H1 (cell line): ENCODE results near the gene METAP1D. TPM values are rescaled to one million over a fixed set of nuclear protein-coding genes. Genes with fewer than 3 reads are reported as not detected.

ENCODE experiments used
- CTCF ChIA-PET: fragments of 300-600 bp; sonication (Branson Sonifier 250); formaldehyde crosslinking; loops from one replicate; lab custom pipeline; 2021; ENCODE audit not compliant: partially characterized antibody; lab: Charles Lee
- POLR2A ChIA-PET: fragments of 300-600 bp; sonication (Branson Sonifier 250); formaldehyde crosslinking; loops from one replicate; lab custom pipeline; 2021; ENCODE audit warnings: inconsistent platforms; ENCODE audit not compliant: partially characterized antibody; lab: Charles Lee
- DNase-seq, 2 experiments: peaks; one replicate each; pipeline versions ENCODE4 v3.0.0 to v3.0.0-alpha.2; 2010 to 2022; ENCODE audit warnings: low spot score in 2 of 2, low read depth in 1 of 2, mixed read lengths in 1 of 2
- FAIRE-seq: peaks from 2 replicates; lab custom pipeline; 2011; peaks lifted over from hg19 to GRCh38; lab: Jason Lieb, UNC
- H2AFZ ChIP-seq: 2 replicates; pipeline ENCODE4 v1.8.1; 2012; ENCODE audit warnings: low read length, inconsistent platforms
- H2AK5ac ChIP-seq: 2 replicates; pipeline ENCODE4 v1.6.1; 2013; ENCODE audit warnings: low read depth, low read length
- H2BK120ac ChIP-seq: replicated peaks from 2 replicates; pipeline ENCODE3; 2013; ENCODE audit warnings: low read depth, low read length, inconsistent platforms
- H2BK12ac ChIP-seq: 2 replicates; pipeline ENCODE4 v1.6.1; 2013; ENCODE audit warnings: low read depth, low read length
- H2BK15ac ChIP-seq: 2 replicates; pipeline ENCODE4 v1.6.1; 2013; ENCODE audit warnings: low read length
- H2BK20ac ChIP-seq: 2 replicates; pipeline ENCODE4 v1.6.1; 2013; ENCODE audit warnings: low read length
- H2BK5ac ChIP-seq: 2 replicates; pipeline ENCODE4 v1.6.1; 2013; ENCODE audit warnings: low read depth, low read length
- H3K14ac ChIP-seq: 2 replicates; pipeline ENCODE4 v1.6.1; 2013; ENCODE audit warnings: inconsistent platforms; ENCODE audit not compliant: insufficient read length
- H3K18ac ChIP-seq: 2 replicates; pipeline ENCODE4 v1.6.1; 2013; ENCODE audit warnings: low read length; ENCODE audit errors: extremely low read depth
- H3K23ac ChIP-seq: 2 replicates; pipeline ENCODE4 v1.6.1; 2013; ENCODE audit warnings: inconsistent platforms; ENCODE audit not compliant: insufficient read length
- H3K23me2 ChIP-seq: 2 replicates; pipeline ENCODE4 v1.6.1; 2013; ENCODE audit warnings: low read depth, low read length
- H3K27ac ChIP-seq: 2 replicates; pipeline ENCODE4 v1.6.1; 2011; ENCODE audit warnings: low read depth, low read length, inconsistent platforms
- H3K27me3 ChIP-seq, 4 experiments: replicated peaks in 1 of 4; 1 replicate in 1 of 4; 2 replicates in 3 of 4; pipeline versions ENCODE4 v1.6.1 to v1.8.1; 2011 to 2013; ENCODE audit warnings: low read length in 3 of 4, mild to moderate bottlenecking in 3 of 4, inconsistent platforms in 2 of 4, mixed read lengths in 2 of 4, moderate library complexity in 1 of 4; ENCODE audit not compliant: control insufficient read depth in 3 of 4, insufficient read depth in 3 of 4; ENCODE audit errors: extremely low read depth in 1 of 4
- H3K36me3 ChIP-seq, 4 experiments: 2 replicates each; pipeline versions ENCODE4 v1.6.1 to v1.8.1; 2011 to 2013; ENCODE audit warnings: mild to moderate bottlenecking in 4 of 4, low read length in 3 of 4, moderate library complexity in 2 of 4, control low read depth in 1 of 4, inconsistent platforms in 1 of 4; ENCODE audit not compliant: insufficient read depth in 4 of 4, control insufficient read depth in 2 of 4
- H3K4ac ChIP-seq: replicated peaks from 2 replicates; pipeline ENCODE3; 2013; ENCODE audit warnings: low read length, low read depth, mixed read lengths, inconsistent platforms; ENCODE audit not compliant: insufficient read length
- H3K4me1 ChIP-seq, 4 experiments: replicated peaks in 1 of 4; 1 replicate in 1 of 4; 2 replicates in 3 of 4; pipeline versions ENCODE4 v1.6.1 to v1.8.1; 2011 to 2013; ENCODE audit warnings: low read length in 3 of 4, inconsistent platforms in 2 of 4, mixed read lengths in 1 of 4; ENCODE audit not compliant: insufficient read depth in 4 of 4, control insufficient read depth in 3 of 4
- H3K4me2 ChIP-seq, 2 experiments: 2 replicates each; pipeline versions ENCODE4 v1.6.1 to v1.8.1; 2011 to 2013; ENCODE audit warnings: low read depth in 2 of 2, low read length in 2 of 2, control low read depth in 1 of 2, inconsistent platforms in 1 of 2, mild to moderate bottlenecking in 1 of 2; ENCODE audit not compliant: insufficient read depth in 1 of 2
- H3K4me3 ChIP-seq, 4 experiments: fragments of 200-600, 300-600 bp in 1 of 4; sonication (generic), shearing (Covaris generic), sonication (Bioruptor Twin) in 1 of 4; 2 replicates each; pipeline versions ENCODE4 v1.5.1 to v1.8.1; 2011 to 2016; ENCODE audit warnings: low read length in 4 of 4, low read depth in 3 of 4, control low read depth in 2 of 4, inconsistent platforms in 2 of 4, mild to moderate bottlenecking in 2 of 4, mixed read lengths in 1 of 4, moderate library complexity in 1 of 4; ENCODE audit not compliant: insufficient read depth in 2 of 4; ENCODE audit errors: extremely low read depth in 1 of 4
- H3K56ac ChIP-seq: replicated peaks from 2 replicates; pipeline ENCODE3; 2013; ENCODE audit warnings: low read depth, mild to moderate bottlenecking, mixed read lengths, low read length, inconsistent platforms; ENCODE audit not compliant: insufficient read length
- H3K79me1 ChIP-seq: 2 replicates; pipeline ENCODE4 v1.6.1; 2013; ENCODE audit warnings: low read depth, low read length, control low read depth
- H3K79me2 ChIP-seq, 2 experiments: 2 replicates each; pipeline versions ENCODE4 v1.6.1 to v1.8.1; 2012 to 2013; ENCODE audit warnings: low read length in 2 of 2, mild to moderate bottlenecking in 2 of 2, inconsistent platforms in 1 of 2; ENCODE audit not compliant: insufficient read depth in 2 of 2, control insufficient read depth in 1 of 2
- H3K9ac ChIP-seq, 4 experiments: replicated peaks in 1 of 4; 1 replicate in 1 of 4; 2 replicates in 3 of 4; pipeline versions ENCODE4 v1.6.1 to v1.8.1; 2011 to 2013; ENCODE audit warnings: low read depth in 3 of 4, low read length in 3 of 4, control low read depth in 2 of 4, mild to moderate bottlenecking in 2 of 4, moderate library complexity in 2 of 4, inconsistent platforms in 1 of 4; ENCODE audit errors: extremely low read depth in 1 of 4
- H3K9me3 ChIP-seq, 2 experiments: 2 replicates each; pipeline versions ENCODE4 v1.6.1 to v1.8.1; 2012 to 2013; ENCODE audit warnings: mild to moderate bottlenecking in 2 of 2, moderate library complexity in 2 of 2, control low read depth in 1 of 2, inconsistent platforms in 1 of 2, low read depth in 1 of 2, low read length in 1 of 2, mixed read lengths in 1 of 2; ENCODE audit not compliant: insufficient read depth in 2 of 2
- H4K20me1 ChIP-seq, 2 experiments: replicated peaks in 1 of 2; 2 replicates each; pipeline versions ENCODE3 to v1.8.1; 2011 to 2013; ENCODE audit warnings: inconsistent platforms in 2 of 2, low read length in 2 of 2, mild to moderate bottlenecking in 1 of 2; ENCODE audit not compliant: insufficient read depth in 2 of 2, control insufficient read depth in 1 of 2
- H4K5ac ChIP-seq: 2 replicates; pipeline ENCODE4 v1.6.1; 2013; ENCODE audit warnings: low read length, low read depth, mixed read lengths, inconsistent platforms; ENCODE audit not compliant: insufficient read length
- H4K8ac ChIP-seq: 2 replicates; pipeline ENCODE4 v1.8.0; 2013; ENCODE audit warnings: mild to moderate bottlenecking, moderate library complexity, low read length, inconsistent platforms; ENCODE audit not compliant: insufficient read depth; ENCODE audit errors: extremely low read depth
- H4K91ac ChIP-seq: replicated peaks from 2 replicates; pipeline ENCODE3; 2013; ENCODE audit warnings: low read length, mixed read lengths, inconsistent platforms; ENCODE audit not compliant: insufficient read length
- BRCA1 ChIP-seq: IDR thresholded peaks from 2 replicates; pipeline ENCODE4 v1.6.1; 2012; ENCODE audit warnings: low read depth, low read length, improper control_type of control experiment
- CBX8 ChIP-seq: fragments of 300-800, 300-1000 bp; sonication (generic); IDR thresholded peaks from 2 replicates; pipeline ENCODE4 v1.7.1; 2016; ENCODE audit warnings: low read depth, low read length, borderline replicate concordance
- CTBP2 ChIP-seq: IDR thresholded peaks from 2 replicates; pipeline ENCODE4 v1.7.0; 2011; ENCODE audit warnings: borderline replicate concordance, mild to moderate bottlenecking, moderate library complexity, mixed read lengths, low read length; ENCODE audit not compliant: insufficient read depth, insufficient read length
- EGR1 ChIP-seq: IDR thresholded peaks from 2 replicates; pipeline ENCODE4 v1.6.1; 2011; ENCODE audit warnings: low read depth, low read length, borderline replicate concordance
- KDM4A ChIP-seq: IDR thresholded peaks from one replicate; pipeline ENCODE4 v1.7.1; 2012; ENCODE audit warnings: low read depth, mild to moderate bottlenecking, moderate library complexity, low read length, inconsistent platforms; ENCODE audit not compliant: severe bottlenecking
- MAFK ChIP-seq: IDR thresholded peaks from 2 replicates; pipeline ENCODE4 v1.6.1; 2012; ENCODE audit warnings: low read depth, mild to moderate bottlenecking, improper control_type of control experiment, low read length
- NANOG ChIP-seq: IDR thresholded peaks from 2 replicates; pipeline ENCODE4 v1.6.1; 2011; ENCODE audit warnings: low read length, low read depth, mild to moderate bottlenecking, inconsistent platforms; ENCODE audit not compliant: insufficient read depth, poor library complexity, severe bottlenecking
- NRF1 ChIP-seq: IDR thresholded peaks from 2 replicates; pipeline ENCODE4 v1.6.1; 2011; ENCODE audit warnings: mild to moderate bottlenecking, low read depth, low read length, improper control_type of control experiment
- RNF2 ChIP-seq: fragments of 200-900, 300-1000 bp; sonication (generic); IDR thresholded peaks from 2 replicates; pipeline ENCODE4 v1.7.1; 2016; ENCODE audit warnings: borderline replicate concordance, low read depth, mild to moderate bottlenecking, antibody characterized with exemption, low read length; ENCODE audit not compliant: poor library complexity, severe bottlenecking; ENCODE audit errors: missing control alignments
- SIRT6 ChIP-seq: IDR thresholded peaks from one replicate; pipeline ENCODE4 v1.7.1; 2012; ENCODE audit warnings: low read length, inconsistent platforms
- SRF ChIP-seq: IDR thresholded peaks from 2 replicates; pipeline ENCODE4 v1.6.1; 2011; ENCODE audit warnings: mild to moderate bottlenecking, low read depth, low read length, moderate library complexity
- SUZ12 ChIP-seq: fragments of 200-600 bp; sonication (generic); IDR thresholded peaks from 2 replicates; pipeline ENCODE4 v1.6.1; 2012; ENCODE audit warnings: mild to moderate bottlenecking, inconsistent platforms, low read length, moderate library complexity, mixed read lengths
- WGBS, 2 experiments: shearing (Covaris generic) in 1 of 2; methylation state at CpG; one replicate each; pipeline versions ENCODE4 v1.1.6 to v1.1.7; 2013 to 2015; ENCODE audit warnings: low lambda C conversion rate in 2 of 2, mixed read lengths in 2 of 2, inconsistent platforms in 1 of 2, low coverage in 1 of 2, missing lambda C conversion rate in 1 of 2; ENCODE audit not compliant: insufficient replicate concordance in 2 of 2, insufficient coverage in 1 of 2, insufficient read length in 1 of 2; ENCODE audit errors: extremely low coverage in 1 of 2, missing lambda C conversion rate in 1 of 2; 5-methylcytosine and 5-hydroxymethylcytosine counted together
- polyA plus RNA-seq, 7 experiments: library from polyadenylated mRNA; depleted of rRNA in 3 of 7; stranded (reverse) in 5 of 7; unstranded in 2 of 7; fragments of >200 nt in 5 of 7; fragments of 200-250 nt in 2 of 7; gene quantifications; 1 replicate in 5 of 7; 2 replicates in 1 of 7; 4 replicates in 1 of 7; pipeline versions ENCODE4 v1.2.1 to v1.2.3, GENCODE V29; 2011 to 2013; ENCODE audit warnings: missing spikeins in 2 of 7, mixed read lengths in 2 of 7
- total RNA-seq: library from RNA; stranded (reverse); fragmentation: NEBNext Ultra II Directional; extraction: Animal tissue kit (Norgen Biotek cat#: 25700); gene quantifications from 2 replicates; pipeline ENCODE4 v1.2.1, GENCODE V29; 2021

Gene METAP1D
- total and polyA plus RNA-seq, 2 of the 8 experiments (the other 6 are each of a cell fraction or from before 2014, with no cell fraction given), result 3.9 to 6.2 TPM

GRCh38 chr2:172080641-172081220 is 81.0 kb downstream of the METAP1D start:
- H3K79me2 ChIP-seq, result no peaks in the 10 kb centered on the region
- FAIRE-seq, result no peak
- no peak for DNase-seq
- ChIA-PET CTCF (interaction anchor here (0.5 to 2.6 kb wide), 8 partner anchors 10 to 377 kb away, joined by 4 to 19 read pairs (median 5); no protein-coding TSS in a partner anchor), POLR2A (interaction anchor here (1.0 to 14.0 kb wide), 5 partner anchors 9 to 83 kb away, joined by 3 to 184 read pairs (median 4); partner anchors contain the start of gene DLX2)
- H2BK5ac ChIP-seq, result no peak overlapping the region
- no peaks in the 10 kb centered on the region for H3K36me3 ChIP-seq
- H3K9me3 ChIP-seq, result no peaks in the 10 kb centered on the region
- H3K14ac ChIP-seq, result no peak overlapping the region
- H2BK20ac ChIP-seq, result no peak overlapping the region
- peak overlapping the region; percentile 87; the same call in 1 of the 2 replicates for H2BK12ac ChIP-seq
- H3K4ac ChIP-seq, result no peak overlapping the region
- H3K18ac ChIP-seq, result no peak overlapping the region
- H2BK120ac ChIP-seq, result no peak overlapping the region
- H3K4me1 ChIP-seq, result peaks cover 2 to 33% (median 16%) of the 10 kb centered on the region in 4 experiments
- H4K8ac ChIP-seq, result no peak overlapping the region; the same call in none of the 2 replicates
- H3K27ac ChIP-seq, result no peak overlapping the region
- peaks cover 11% of the 10 kb centered on the region; the same call in 1 of the 2 replicates for H3K23me2 ChIP-seq
- H3K79me1 ChIP-seq, result no peaks in the 10 kb centered on the region
- H4K5ac ChIP-seq, result no peak overlapping the region
- no peak overlapping the region for H3K23ac ChIP-seq
- peaks cover 18 to 35% of the 10 kb centered on the region in 2 experiments for H4K20me1 ChIP-seq
- 8% methylated on average over 16 of the region's 25 CpGs; no CpG with 5 or more reads in 1 of the 2 experiments for WGBS, 2 experiments
- H3K56ac ChIP-seq, result no peak overlapping the region
- peak overlapping the region in 3 of 4 experiments; percentile 20 to 42 (median 30); a peak in 4 of 8 replicates for H3K4me3 ChIP-seq
- H3K4me2 ChIP-seq, result peak overlapping the region; percentile 51 to 64
- peaks cover 68 to 81% (median 76%) of the 10 kb centered on the region in 4 experiments for H3K27me3 ChIP-seq
- no peak overlapping the region for H2AFZ ChIP-seq
- H2BK15ac ChIP-seq, result peak overlapping the region; percentile 16; the same call in 1 of the 2 replicates
- H2AK5ac ChIP-seq, result 0 out of 2 replicates have a peak overlapping the region, but pooled peaks have one; percentile 32
- H4K91ac ChIP-seq, result no peak overlapping the region
- H3K9ac ChIP-seq, result no peak overlapping the region
- TF ChIP-seq BRCA1 (no peak), RNF2 (peak; percentile 24), CTBP2 (no peak), NANOG (no peak), EGR1 (no peak), MAFK (no peak), NRF1 (no peak), SRF (no peak), CBX8 (no peak), KDM4A (peak; percentile 2), SIRT6 (no peak), SUZ12 (peak; percentile 36)
